NCI-H69 (cell line): ENCODE data around the gene H19.

Experiments
- DNase-seq: peaks from one replicate; lab custom pipeline; 2025; lab: John Stamatoyannopoulos, UW

The H19 gene

GRCh38 chr11:1997755-1998154, at the start of gene H19:
Gene H19 (minus strand): TSS chr11:1997842.
- DNase-seq, result no peak

- no peak for DNase-seq
Observed at GRCh38 chr11:2041963-2042362, 44.3 kb upstream of the H19 start.

GRCh38 chr11:2041153-2041552, 43.5 kb upstream of the H19 start:
- no peak for DNase-seq

GRCh38 chr11:2039198-2039759, 41.6 kb upstream of the H19 start:
- no peak for DNase-seq

- no peak for DNase-seq
Observed at GRCh38 chr11:2036863-2037486, 39.3 kb upstream of the H19 start.

- no peak for DNase-seq
Observed at GRCh38 chr11:2035382-2035781, 37.7 kb upstream of the H19 start.

- DNase-seq, result no peak
Observed at GRCh38 chr11:2031058-2031457, 33.4 kb upstream of the H19 start.

GRCh38 chr11:2027708-2028107, 30.1 kb upstream of the H19 start:
- DNase-seq, result no peak

- DNase-seq, result no peak
Observed at GRCh38 chr11:2015025-2015424, 17.4 kb upstream of the H19 start.

GRCh38 chr11:2012440-2012839, 14.8 kb upstream of the H19 start:
- DNase-seq, result no peak

GRCh38 chr11:2004466-2004865, 6.8 kb upstream of the H19 start:
- DNase-seq, result no peak

GRCh38 chr11:2002807-2003206, 5.2 kb upstream of the H19 start:
- no peak for DNase-seq

- no peak for DNase-seq
Observed at GRCh38 chr11:2002042-2002776, 4.6 kb upstream of the H19 start.

GRCh38 chr11:1998861-1999260, 1.2 kb upstream of the H19 start:
- no peak for DNase-seq

- DNase-seq, result no peak
Observed at GRCh38 chr11:1998290-1998689, 648 bp upstream of the H19 start.

GRCh38 chr11:1994121-1994520, 3.5 kb downstream of the H19 start:
- no peak for DNase-seq

GRCh38 chr11:1992111-1992510, 5.5 kb downstream of the H19 start:
- DNase-seq, result no peak

- no peak for DNase-seq
Observed at GRCh38 chr11:1990872-1991578, 6.6 kb downstream of the H19 start.

GRCh38 chr11:1989953-1990352, 7.7 kb downstream of the H19 start:
- DNase-seq, result no peak

GRCh38 chr11:1988667-1989317, 8.8 kb downstream of the H19 start:
- DNase-seq, result no peak

- no peak for DNase-seq
Observed at GRCh38 chr11:1988174-1988573, 9.5 kb downstream of the H19 start.

- no peak for DNase-seq
Observed at GRCh38 chr11:1987024-1987423, 10.6 kb downstream of the H19 start.

GRCh38 chr11:1983601-1983961, 14.1 kb downstream of the H19 start:
- no peak for DNase-seq
